HG02642 (cell line): ENCODE measurements around the gene TESK2.
"Not testable (repeated sequence)": the region's sequence is repeated elsewhere in the genome, so short reads cannot be mapped to it uniquely, and the experiment has no call there.

Experiments
- ATAC-seq: cut with Tn5 transposase; IDR thresholded peaks from one replicate; pipeline ENCODE4 v1.9.1; 2021; ENCODE audit warnings: mild to moderate bottlenecking; ENCODE audit not compliant: unreplicated experiment, poor library complexity

TESK2 gene

GRCh38 chr1:45384213-45384612, 106.8 kb downstream of the TESK2 start:
- ATAC-seq = not testable (repeated sequence)

DNA sequence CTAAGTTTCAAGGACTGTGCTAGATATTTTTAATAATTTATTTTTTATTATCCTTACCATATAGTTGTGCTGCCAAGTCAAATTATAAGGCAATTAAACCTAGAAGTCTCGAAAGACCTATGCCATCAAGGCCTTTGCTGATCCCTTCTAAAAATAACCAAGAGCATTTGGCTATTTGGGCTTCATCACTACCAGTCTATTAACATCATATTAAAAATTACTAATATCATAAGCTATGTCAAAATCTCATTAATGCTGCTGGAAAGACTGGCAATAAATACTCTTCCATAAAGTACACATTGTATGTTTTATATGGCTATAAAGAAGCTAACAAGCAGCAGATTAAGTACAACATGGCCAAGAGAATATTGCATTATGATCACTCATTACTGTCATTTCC, 107.8 kb downstream of the TESK2 start:
- ATAC-seq = no peak

DNA sequence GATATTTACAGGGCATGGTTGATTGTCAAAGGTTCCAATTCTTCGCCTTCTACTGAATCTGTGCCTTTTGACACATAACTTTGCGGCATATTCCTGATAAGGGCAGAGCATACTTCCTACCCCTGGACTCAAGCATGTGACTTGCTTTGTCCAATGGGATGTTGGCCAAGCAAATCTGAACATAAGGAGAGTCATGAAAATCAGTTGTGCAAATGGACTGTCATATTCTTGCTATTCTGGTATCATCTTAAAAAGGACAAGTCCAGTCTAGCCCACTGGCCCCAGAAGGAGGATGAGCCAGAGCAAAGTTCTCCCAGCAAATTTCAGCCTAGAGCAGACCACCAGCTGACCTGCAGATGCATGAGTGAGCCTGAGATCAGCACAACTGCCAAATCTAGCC, 109.7 kb downstream of the TESK2 start:
- no peak for ATAC-seq

GRCh38 chr1:45380730-45381129, 110.2 kb downstream of the TESK2 start:
- ATAC-seq = no peak

- no peak for ATAC-seq
These were observed 110.8 kb downstream of the TESK2 start for GRCh38 chr1:45380125-45380524.

- no peak for ATAC-seq
These were observed 111.4 kb downstream of the TESK2 start for GRCh38 chr1:45379524-45379923.

DNA sequence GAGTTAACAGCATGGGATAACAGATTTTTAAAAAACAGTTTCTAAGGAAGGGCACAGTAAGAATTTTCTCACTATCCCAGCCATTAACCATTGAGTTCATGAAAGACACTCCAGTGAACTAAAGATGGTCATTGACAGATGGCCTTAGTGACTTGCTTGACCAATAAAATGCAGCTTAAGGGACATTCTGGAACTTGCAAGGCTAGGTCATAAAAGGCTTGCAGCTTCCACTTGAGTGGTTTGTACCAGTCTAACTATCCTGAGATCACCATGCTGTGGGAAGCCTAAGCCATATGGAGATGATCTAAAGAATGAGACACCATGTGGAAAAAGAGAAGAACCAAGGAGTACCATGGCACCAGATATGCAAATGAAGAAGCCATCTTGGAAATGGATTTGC, 112.8 kb downstream of the TESK2 start:
- no peak for ATAC-seq

- no peak for ATAC-seq
These were observed 115.6 kb downstream of the TESK2 start for GRCh38 chr1:45375104-45376090.

DNA sequence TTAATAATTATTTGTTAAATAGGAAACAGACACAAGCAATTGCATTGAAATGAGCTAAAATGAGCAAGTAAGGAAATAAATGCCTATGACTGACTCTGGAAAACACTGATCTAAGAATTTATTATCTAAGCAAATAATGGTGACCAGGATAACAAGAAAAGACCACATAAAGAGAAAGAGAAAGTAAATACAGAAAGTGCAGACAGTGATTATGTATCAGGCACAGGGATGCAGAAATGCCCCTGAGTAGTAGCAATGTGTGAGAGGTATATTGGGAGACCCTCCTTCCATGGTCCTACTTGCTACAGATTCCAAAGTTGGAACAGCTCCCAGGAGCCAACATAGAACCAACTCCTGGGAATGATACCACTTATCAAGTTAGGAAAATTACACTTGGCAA, 117.4 kb downstream of the TESK2 start:
- no peak for ATAC-seq

DNA sequence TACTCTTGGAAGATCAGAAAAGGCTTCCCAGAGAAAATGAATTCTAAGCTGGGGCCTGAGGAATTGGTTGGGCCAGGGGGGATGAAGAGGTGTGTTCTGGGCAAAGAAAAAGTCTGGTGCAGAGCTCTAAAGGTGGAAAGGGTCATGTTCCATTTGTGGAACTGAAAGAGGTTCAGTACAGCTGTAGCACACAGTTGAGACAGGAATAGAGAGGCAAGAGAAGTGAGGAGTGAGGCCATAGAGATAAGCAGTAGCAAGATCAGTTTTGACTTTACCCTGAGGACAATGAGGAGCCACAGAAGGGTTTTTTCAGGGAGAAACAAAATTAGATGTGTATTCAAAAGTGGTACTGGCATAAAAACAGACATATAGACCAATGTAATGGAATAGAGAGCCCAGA, 120.4 kb downstream of the TESK2 start:
- peak; percentile 54 for ATAC-seq

DNA sequence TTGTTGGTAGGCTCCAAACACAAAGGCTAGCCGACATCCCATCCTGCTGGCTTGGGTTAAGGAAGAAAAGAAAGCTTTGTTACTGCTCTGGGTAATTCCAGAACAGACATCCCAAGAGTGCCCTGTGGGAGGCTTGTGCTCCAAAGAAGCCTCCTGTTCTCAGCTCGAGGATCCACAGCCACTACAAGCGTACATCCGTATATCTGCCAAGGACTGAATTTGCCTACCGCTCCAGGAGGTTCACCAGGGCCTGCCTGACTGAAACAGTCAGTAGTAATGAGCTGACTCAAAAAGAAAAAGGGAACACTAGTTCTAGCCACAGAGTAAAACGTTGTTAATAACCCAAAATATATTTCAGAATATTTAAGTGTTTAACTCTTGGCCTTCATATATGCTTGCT, 125.9 kb downstream of the TESK2 start:
- peak; percentile 59 for ATAC-seq

DNA sequence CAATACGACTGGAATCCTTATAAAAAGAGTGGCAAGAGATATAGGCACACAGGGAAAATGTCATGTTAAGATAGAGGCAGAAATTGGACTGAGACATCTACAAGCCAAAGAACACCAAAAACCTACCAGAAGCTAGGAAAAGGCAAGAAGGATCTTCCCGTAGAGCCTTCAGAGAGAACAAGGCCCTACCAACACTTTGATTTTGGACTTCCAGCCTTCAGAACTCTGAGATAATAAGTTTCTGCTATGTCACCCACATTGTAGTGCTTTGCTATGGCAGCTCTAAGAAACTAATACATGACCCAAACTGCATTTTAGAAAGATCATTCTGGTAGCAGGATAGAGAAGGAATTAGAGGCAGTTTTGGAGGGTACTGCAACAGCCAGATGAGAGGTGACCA, 126.7 kb downstream of the TESK2 start:
- no peak for ATAC-seq

DNA sequence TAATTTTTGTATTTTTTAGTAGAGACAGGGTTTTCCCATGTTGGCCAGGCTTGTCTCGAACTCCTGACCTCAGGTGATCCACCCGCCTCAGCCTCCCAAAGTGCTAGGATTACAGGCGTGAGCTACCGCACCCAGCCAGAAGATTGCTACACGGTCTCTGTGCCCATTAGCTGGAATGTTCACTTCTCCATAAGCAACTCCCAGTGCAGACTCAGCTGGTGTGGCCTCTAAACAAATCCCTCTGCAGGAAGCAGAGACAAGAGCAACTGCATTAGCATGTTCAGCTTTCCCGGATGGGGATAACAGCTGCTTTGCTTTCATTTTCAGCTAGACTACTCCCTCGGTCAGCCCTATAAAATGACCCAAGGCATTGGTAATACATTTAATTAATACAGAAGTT, 130.0 kb downstream of the TESK2 start:
- ATAC-seq = not testable (repeated sequence)

GRCh38 chr1:45359882-45360513, 131.0 kb downstream of the TESK2 start:
- ATAC-seq = no peak

GRCh38 chr1:45356186-45356585, 134.8 kb downstream of the TESK2 start:
- ATAC-seq = no peak

GRCh38 chr1:45355683-45356082, 135.3 kb downstream of the TESK2 start:
- ATAC-seq = no peak

GRCh38 chr1:45354838-45355237, 136.1 kb downstream of the TESK2 start:
- ATAC-seq = no peak

- no peak for ATAC-seq
These were observed 137.3 kb downstream of the TESK2 start for GRCh38 chr1:45353685-45354084.

- ATAC-seq = no peak
These were observed 139.5 kb downstream of the TESK2 start for GRCh38 chr1:45351508-45351907.

DNA sequence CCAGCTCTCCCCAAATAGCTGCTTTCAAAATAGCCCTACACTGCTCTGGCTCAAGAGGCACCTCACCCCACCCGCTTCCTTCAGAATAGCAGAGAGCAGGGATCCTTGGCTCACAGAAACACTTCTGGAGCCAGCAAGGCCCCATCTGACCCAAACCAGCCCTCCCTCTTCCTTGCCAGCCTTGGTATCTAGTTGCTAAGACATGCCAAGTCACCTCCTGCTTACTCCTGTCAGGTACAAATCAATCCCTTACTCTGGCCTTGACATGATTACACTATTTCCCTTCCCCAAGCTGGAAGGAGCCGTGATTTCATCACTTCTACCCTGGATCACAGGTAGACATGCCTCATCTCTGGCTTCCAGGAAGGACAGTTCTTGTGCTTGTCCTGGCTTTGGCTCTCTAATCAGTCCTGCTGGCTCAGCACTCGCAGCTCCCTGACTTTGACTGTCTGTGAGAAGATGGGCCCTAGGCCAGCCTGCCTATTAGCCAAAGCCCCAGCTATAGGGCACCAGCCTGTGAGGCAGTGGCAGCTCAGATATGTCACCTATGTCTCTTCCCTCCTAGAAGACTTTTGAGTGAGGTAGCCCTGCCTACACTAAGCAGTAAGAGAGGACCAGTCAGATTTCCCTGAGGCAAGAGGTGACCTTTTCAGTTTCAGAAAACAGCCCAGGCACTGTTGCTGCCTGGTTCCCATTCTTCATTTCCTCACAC, 141.8 kb downstream of the TESK2 start:
- no peak for ATAC-seq

- no peak for ATAC-seq
These were observed 142.4 kb downstream of the TESK2 start for GRCh38 chr1:45348609-45348965.
